ENCODE results near the gene NPW.

DNA sequence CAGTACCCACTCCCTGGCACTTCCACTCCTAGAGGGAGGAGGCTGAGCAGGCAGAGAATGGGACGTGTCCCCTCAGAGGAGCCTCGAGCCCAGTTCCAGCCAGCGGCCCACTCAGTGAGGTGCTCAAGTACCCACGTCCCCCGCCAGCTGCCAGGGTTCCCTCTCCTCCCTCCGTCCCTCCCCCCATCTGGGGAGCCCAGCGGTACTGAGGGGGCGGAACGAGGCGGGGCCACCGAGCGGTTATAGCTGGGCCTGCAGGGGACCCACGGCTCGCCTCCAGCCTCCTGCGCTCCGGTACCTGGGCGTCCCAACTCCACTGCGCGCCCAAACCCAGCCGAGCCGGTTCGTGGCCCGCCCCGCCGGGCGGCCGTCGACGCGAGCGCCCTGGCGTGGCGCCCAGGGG is at the start of gene NPW:
- no peak for TF ChIP-seq SRF (IDR thresholded peaks at IDR 0.05; ENCODE audit: low read depth, low read length)
- no peak for TF ChIP-seq POLR2A (IDR thresholded peaks at IDR 0.05; ENCODE audit: control extremely low read depth in 1 of 2, low read depth in 2 of 2, low read length in 2 of 2)
- TF ChIP-seq RBBP5 (IDR thresholded peaks at IDR 0.05; ENCODE audit: borderline replicate concordance, low read depth, low read length) = 0 out of 2 replicates have a peak, but pooled peaks have one; percentile 15
- no peak for TF ChIP-seq RNF2 (IDR thresholded peaks at IDR 0.05; ENCODE audit: borderline replicate concordance, low read depth, low read length, missing control alignments, poor library complexity, severe bottlenecking)
- TF ChIP-seq TEAD4 (IDR thresholded peaks at IDR 0.05; ENCODE audit: low read depth, low read length) = no peak
- no peak for TF ChIP-seq EZH2 (IDR thresholded peaks at IDR 0.05; ENCODE audit: low read depth, low read length, severe bottlenecking)
- TF ChIP-seq, protein P1, sequence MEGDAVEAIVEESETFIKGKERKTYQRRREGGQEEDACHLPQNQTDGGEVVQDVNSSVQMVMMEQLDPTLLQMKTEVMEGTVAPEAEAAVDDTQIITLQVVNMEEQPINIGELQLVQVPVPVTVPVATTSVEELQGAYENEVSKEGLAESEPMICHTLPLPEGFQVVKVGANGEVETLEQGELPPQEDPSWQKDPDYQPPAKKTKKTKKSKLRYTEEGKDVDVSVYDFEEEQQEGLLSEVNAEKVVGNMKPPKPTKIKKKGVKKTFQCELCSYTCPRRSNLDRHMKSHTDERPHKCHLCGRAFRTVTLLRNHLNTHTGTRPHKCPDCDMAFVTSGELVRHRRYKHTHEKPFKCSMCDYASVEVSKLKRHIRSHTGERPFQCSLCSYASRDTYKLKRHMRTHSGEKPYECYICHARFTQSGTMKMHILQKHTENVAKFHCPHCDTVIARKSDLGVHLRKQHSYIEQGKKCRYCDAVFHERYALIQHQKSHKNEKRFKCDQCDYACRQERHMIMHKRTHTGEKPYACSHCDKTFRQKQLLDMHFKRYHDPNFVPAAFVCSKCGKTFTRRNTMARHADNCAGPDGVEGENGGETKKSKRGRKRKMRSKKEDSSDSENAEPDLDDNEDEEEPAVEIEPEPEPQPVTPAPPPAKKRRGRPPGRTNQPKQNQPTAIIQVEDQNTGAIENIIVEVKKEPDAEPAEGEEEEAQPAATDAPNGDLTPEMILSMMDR (IDR thresholded peaks at IDR 0.05; ENCODE audit: control extremely low read depth in 1 of 3, insufficient read depth in 1 of 3, low read depth in 1 of 3, low read length in 3 of 3) = no peak
